NCI-H128 (cell line): ENCODE measurements around the gene KRT80.
"Not testable (repeated sequence)": the region's sequence is repeated elsewhere in the genome, so short reads cannot be mapped to it uniquely, and the experiment has no call there.

Source experiments
- DNase-seq: peaks from one replicate; lab custom pipeline; 2025; ENCODE audit not compliant: unreplicated experiment; lab: John Stamatoyannopoulos, UW

Gene KRT80

GRCh38 chr12:52191841-52192791 is at the start of gene KRT80:
TSS of gene KRT80 (minus strand) at chr12:52192014. CDS start at chr12:52191902, 112 bp downstream.
- DNase-seq: peak; percentile 61

DNA sequence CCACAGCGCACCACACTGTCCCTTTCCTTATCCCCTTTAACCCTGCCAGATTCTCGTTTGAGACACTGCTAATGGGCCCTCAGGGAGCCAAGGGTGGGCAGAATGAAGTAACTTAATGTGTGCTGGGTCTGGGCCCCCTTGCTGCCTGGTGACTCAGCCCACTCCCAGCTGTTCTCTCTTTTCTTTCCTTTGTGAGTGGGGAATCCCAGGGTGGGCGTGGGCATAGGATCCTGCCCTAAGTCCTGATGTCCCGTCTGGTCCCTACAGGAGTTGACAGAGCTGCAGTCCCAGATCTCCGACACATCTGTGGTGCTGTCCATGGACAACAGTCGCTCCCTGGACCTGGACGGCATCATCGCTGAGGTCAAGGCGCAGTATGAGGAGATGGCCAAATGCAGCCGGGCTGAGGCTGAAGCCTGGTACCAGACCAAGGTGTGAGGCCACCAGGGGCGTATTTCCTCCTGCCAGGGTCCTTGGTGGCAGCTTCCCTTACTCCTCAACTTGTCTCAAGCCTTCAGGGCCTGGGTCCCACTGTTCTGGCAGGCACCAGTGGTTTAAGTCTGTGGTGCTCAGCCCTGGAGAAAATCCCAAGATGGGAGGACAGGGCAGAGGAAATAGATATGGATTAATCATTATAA is 49.5 kb upstream of the KRT80 start:
- no peak for DNase-seq

DNA sequence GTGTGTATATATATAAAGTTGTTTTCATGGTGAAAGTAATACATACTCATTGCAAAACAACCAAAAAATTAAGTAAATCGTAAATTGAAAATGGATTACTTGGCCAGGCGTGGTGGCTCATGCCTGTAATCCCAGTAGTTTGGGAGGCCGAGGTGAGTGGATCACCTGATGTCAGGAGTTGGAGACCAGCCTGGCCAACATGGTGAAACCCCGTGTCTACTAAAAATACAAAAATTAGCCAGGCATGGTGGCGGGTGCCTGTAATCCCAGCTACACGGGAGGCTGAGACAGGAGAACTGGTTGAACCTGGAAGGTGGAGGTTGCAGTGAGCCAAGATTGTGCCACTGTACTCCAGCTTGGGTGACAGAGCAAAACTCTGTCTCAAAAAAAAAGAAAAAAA is 48.4 kb upstream of the KRT80 start:
- not testable (repeated sequence) for DNase-seq

GRCh38 chr12:52239767-52240166 is 48.0 kb upstream of the KRT80 start:
- no peak for DNase-seq

DNA sequence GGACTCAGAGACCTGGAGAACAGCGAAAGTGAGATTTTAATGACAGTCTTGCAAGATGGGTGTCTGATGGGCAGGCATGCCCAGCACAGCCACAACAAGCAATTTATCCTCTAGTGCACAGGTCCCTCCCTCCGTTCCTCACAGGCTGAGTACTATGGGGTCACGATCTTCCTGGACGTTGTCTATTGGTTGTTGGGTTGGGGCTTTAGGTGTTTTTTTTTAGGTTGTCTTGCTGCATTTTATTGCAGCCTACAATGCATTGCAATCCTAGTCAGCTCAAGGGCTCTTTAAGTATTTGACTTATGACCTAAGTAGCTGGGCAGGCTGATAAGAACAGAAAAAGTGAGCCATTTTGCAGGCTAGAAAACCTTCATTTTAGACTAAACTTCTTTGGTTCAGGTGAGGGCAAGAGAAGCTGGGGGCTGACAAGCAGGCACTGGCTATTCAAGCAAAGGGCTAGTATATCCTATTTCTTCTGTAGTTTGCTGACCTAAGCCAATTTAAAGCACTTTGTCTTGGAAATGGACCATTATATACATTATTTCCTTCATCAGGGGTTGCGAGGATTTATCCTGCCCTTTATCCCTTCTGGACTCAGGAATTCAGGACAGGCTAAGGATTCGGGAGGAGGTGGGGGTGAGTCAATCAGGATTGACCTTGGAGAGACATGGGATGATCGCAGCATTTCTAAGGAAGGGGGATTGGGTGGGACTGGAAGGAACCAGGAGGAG is 47.3 kb upstream of the KRT80 start:
- DNase-seq: no peak

- no peak for DNase-seq
Observed at GRCh38 chr12:52238207-52238840, 46.5 kb upstream of the KRT80 start.

GRCh38 chr12:52236386-52237050 is 44.7 kb upstream of the KRT80 start:
- no peak for DNase-seq

- no peak for DNase-seq
Observed at GRCh38 chr12:52235822-52236361, 44.1 kb upstream of the KRT80 start.

GRCh38 chr12:52235001-52235764 is 43.4 kb upstream of the KRT80 start:
- DNase-seq: no peak

GRCh38 chr12:52234223-52234810 is 42.5 kb upstream of the KRT80 start:
- DNase-seq: no peak

GRCh38 chr12:52233462-52234207 is 41.8 kb upstream of the KRT80 start:
- no peak for DNase-seq

DNA sequence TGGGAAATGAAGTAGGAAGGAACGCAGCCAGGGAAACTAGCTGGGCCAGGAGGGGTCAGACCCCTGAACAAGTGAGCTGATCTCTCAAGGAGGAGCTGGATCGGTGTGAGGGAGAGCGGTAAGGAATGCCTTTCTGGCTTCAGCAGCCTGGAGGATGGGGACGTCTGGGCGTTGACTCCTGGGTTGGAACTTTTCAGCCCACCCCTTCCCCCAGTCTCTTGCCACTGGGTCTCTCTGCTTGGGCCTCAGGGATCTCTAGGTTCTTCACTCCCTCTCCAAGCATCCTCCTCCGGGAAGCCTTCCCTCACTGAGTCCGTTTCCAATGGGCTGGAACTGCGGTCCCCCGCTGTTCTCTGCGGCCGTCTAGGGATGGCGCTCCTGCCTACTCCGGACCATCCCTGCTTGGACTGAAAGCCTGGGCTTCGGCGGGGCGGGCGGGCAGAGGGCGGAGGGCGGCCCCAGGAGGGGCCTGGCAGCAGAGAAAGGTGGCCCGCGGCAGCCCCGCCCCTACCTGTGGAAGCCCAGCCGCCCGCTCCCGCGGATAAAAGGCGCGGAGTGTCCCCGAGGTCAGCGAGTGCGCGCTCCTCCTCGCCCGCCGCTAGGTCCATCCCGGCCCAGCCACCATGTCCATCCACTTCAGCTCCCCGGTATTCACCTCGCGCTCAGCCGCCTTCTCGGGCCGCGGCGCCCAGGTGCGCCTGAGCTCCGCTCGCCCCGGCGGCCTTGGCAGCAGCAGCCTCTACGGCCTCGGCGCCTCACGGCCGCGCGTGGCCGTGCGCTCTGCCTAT is 41.1 kb upstream of the KRT80 start, which contains the start of gene KRT7:
Gene KRT7, plus strand, starts transcription at position 570 of the 788 bp plus-strand sequence. Its CDS starts 54 bp downstream, at position 624.
- DNase-seq: no peak

DNA sequence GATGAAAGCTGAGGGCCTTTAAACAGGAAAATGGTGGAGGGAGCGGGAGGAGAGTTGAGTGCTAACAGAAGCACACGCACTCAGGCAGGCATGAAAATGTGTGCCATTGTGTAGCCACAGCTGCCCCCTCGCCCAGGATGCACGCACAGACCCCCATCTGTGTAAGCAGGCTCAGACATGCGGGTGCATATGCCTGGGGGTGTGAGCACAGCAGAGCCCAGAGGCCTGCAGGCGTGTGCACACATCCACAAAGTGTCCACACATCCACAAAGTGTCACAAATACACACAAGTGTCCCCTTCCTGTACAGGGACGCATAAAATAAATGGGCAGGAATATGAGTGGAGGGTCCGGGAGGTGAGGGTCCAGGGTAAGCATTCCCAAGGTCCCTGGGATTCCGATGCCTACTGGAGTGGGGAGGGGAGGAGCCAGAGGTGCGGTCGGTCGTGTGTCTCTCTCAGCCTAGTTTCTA is 40.4 kb upstream of the KRT80 start:
- DNase-seq: no peak

DNA sequence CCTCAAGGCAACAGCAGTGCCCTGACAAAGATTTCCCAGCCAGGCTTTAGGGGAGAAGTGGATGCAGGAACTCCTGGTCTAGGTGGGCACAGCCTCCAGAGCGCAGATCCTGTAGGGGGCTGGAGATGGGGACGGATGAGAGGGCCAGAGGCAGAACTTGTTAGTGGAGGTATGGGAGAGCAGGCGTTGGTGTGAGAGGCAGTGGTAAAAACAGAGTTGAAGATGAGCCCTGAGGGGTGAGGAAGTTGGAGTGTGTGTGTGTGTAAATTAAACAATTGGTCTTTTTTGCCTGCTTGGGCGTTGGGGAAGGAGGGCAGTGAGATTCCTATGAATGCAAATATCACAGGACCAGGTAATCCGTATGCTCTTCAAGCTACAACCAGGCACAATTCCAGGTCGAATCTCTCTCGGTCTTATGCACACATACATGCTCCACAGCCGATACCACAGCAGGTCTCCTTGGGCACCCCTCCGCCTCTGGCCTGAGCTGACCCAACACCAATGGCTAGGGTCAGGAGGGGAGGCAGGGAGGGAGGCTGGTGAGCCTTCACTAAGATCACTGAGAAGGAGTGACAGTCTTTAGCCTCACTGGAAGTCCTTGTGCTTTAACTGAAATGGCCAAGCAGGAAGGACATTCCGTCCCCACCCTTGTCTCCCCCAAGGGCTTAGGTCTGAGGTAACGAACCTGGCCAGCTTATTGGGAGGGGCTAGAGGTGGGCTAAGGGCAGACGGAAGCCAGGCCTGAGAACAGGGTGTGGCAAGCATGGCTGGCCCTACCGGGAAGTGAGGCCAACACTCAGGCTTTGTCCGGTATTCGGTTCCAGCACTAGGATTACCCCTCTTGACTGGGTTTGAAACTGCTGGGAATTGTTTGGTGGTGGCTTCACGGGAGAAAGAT is 39.7 kb upstream of the KRT80 start:
- DNase-seq: no peak

DNA sequence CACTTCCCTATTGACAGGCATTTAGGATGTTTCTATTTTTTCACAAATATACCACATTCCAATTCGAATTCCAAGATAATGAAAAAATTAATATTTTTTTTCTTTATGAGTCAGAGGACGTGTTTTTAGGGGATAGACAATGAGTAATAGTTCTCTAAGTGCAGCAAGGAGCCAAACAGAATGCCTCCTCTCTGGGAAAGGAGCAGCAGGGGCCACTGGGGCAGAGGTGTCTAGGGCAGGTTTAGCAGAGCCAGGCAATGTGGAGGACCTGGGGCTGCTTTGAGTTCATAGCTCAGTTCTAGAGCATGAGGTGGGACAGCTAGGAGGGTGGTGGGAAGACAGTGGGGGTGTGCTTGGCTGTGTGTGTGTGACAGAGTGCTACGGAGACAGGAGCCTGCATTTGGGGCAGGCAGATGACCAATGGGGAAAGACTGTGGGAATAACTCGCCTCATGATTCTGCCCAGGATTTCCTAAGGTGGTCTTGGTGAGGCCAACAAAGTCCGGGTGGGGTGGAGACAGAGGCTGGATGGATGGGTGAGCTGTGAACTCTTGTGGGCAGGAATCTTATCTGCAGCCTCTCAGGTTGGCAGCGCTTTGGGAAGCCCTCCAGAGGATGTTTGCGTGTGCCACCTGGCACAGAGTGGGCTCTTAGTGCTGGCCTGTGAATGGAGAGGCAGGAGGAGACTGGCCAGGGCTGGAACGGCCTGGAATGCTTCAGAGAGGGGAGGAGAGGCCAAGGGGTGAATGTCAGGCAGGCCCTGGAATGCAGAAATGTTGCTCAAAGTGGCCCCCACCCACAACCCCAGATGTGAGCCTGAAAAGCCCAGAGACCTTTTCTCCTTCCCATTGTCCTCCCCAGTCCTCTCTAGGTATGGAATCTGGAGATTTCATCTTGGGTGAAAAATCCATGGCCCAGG is 38.8 kb upstream of the KRT80 start:
- no peak for DNase-seq
